K562 (cell line): ENCODE measurements around the gene LSM4. TPM values are rescaled to one million over a fixed set of nuclear protein-coding genes. Genes with fewer than 3 reads are reported as not detected.

Experiments used
- CBX3 ChIP-seq, 2 experiments: IDR thresholded peaks; 1 replicate in 1 of 2; 2 replicates in 1 of 2; pipeline ENCODE4 v1.6.1; 2012; ENCODE audit warnings: inconsistent platforms in 2 of 2, low read length in 2 of 2, borderline replicate concordance in 1 of 2, control low read depth in 1 of 2
- CCAR2 ChIP-seq: fragments of 200-400 bp; formaldehyde crosslinking; IDR thresholded peaks from 2 replicates; pipeline ENCODE4 v1.6.1; 2017; ENCODE audit warnings: mild to moderate bottlenecking, low read depth, low read length
- CCNT2 ChIP-seq: IDR thresholded peaks from 2 replicates; pipeline ENCODE4 v1.6.1; 2011; ENCODE audit warnings: borderline replicate concordance, low read depth, mild to moderate bottlenecking, moderate library complexity, mixed read lengths, low read length; ENCODE audit not compliant: insufficient read length; ENCODE audit errors: extremely low read depth
- CEBPG ChIP-seq, 3 experiments: fragments of 200-800 bp in 1 of 3; sonication (Bioruptor generic) in 1 of 3; sonication (generic) in 1 of 3; formaldehyde crosslinking in 1 of 3; IDR thresholded peaks in 2 of 3; conservative IDR thresholded peaks in 1 of 3; 2 replicates each; pipeline versions ENCODE4 v1.6.1 to v1.8.0; 2016 to 2022; ENCODE audit warnings: missing compliant biosample characterization in 2 of 3, missing genetic modification characterization in 2 of 3, mild to moderate bottlenecking in 1 of 3, missing genetic modification reagents in 1 of 3
- CHD4 ChIP-seq: fragments of 200-600 bp; sonication (generic); IDR thresholded peaks from 3 replicates; pipeline ENCODE4 v1.6.1; 2012; ENCODE audit warnings: low read depth, mild to moderate bottlenecking, mixed read lengths, low read length, inconsistent platforms; ENCODE audit not compliant: insufficient read depth, insufficient replicate concordance, poor library complexity, severe bottlenecking
- DPF2 ChIP-seq: fragments of 450-650 bp; IDR thresholded peaks from 2 replicates; pipeline ENCODE4 v1.6.1; 2016
- EGR1 ChIP-seq: fragments of 450-650 bp; conservative IDR thresholded peaks from 2 replicates; pipeline ENCODE4 v1.6.1; 2017; ENCODE audit warnings: mild to moderate bottlenecking
- EZH2 ChIP-seq: IDR thresholded peaks from 2 replicates; pipeline ENCODE4 v1.6.1; 2012; ENCODE audit warnings: low read depth, mild to moderate bottlenecking, inconsistent platforms, low read length, borderline replicate concordance
- HDAC8 ChIP-seq: fragments of 450-650 bp; IDR thresholded peaks from 2 replicates; pipeline ENCODE4 v1.6.1; 2016; ENCODE audit warnings: mild to moderate bottlenecking, missing genetic modification characterization, moderate library complexity, missing compliant biosample characterization
- JUN ChIP-seq, 2 experiments: sonication (generic) in 1 of 2; formaldehyde crosslinking in 1 of 2; IDR thresholded peaks; 2 replicates each; pipeline versions ENCODE4 v1.6.1 to v1.8.0; 2012 to 2022; ENCODE audit warnings: borderline replicate concordance in 2 of 2, mild to moderate bottlenecking in 2 of 2, improper control_type of control experiment in 1 of 2, low read depth in 1 of 2, low read length in 1 of 2, missing genetic modification reagents in 1 of 2
- KLF10 ChIP-seq: fragments of 250-450 bp; sonication (Bioruptor Pico); IDR thresholded peaks from 2 replicates; pipeline ENCODE4 v1.6.1; 2021; ENCODE audit warnings: matching md5 sums
- KLF6 ChIP-seq: fragments of 250-450 bp; sonication (Bioruptor Pico); IDR thresholded peaks from 2 replicates; pipeline ENCODE4 v1.4.0; 2020; ENCODE audit warnings: mild to moderate bottlenecking, moderate library complexity, borderline replicate concordance
- MCM7 ChIP-seq, 2 experiments: fragments of 450-650 bp; IDR thresholded peaks; 2 replicates each; pipeline ENCODE4 v1.6.1; 2016 to 2018
- MLLT1 ChIP-seq, 2 experiments: fragments of 450-650 bp; IDR thresholded peaks; 2 replicates each; pipeline ENCODE4 v1.6.1; 2016
- MLX ChIP-seq, 2 experiments: fragments of 450-650 bp in 1 of 2; sonication (generic) in 1 of 2; formaldehyde crosslinking; conservative IDR thresholded peaks; 2 replicates each; pipeline versions ENCODE4 v1.4.0 to v1.8.1; 2020 to 2022; ENCODE audit warnings: mild to moderate bottlenecking in 1 of 2, missing genetic modification reagents in 1 of 2
- NCOA6 ChIP-seq: fragments of 450-650 bp; IDR thresholded peaks from 2 replicates; pipeline ENCODE4 v1.6.1; 2017; ENCODE audit warnings: mild to moderate bottlenecking
- NONO ChIP-seq, 2 experiments: fragments of 200-400 bp in 1 of 2; fragments of 450-650 bp in 1 of 2; formaldehyde crosslinking in 1 of 2; IDR thresholded peaks; 2 replicates each; pipeline ENCODE4 v1.6.1; 2017; ENCODE audit warnings: low read depth in 2 of 2, mild to moderate bottlenecking in 2 of 2, moderate library complexity in 2 of 2, low read length in 1 of 2
- NR3C1 ChIP-seq: sonication (generic); formaldehyde crosslinking; IDR thresholded peaks from 2 replicates; pipeline ENCODE4 v1.8.1; 2022; ENCODE audit warnings: missing genetic modification reagents
- PKNOX1 ChIP-seq: fragments of 450-650 bp; IDR thresholded peaks from 2 replicates; pipeline ENCODE4 v1.6.1; 2016
- POLR2B ChIP-seq: fragments of 450-650 bp; IDR thresholded peaks from 2 replicates; pipeline ENCODE4 v1.6.1; 2018; ENCODE audit warnings: low read depth; ENCODE audit not compliant: partially characterized antibody
- RAD21 ChIP-seq, 2 experiments: fragments of 250-450 bp in 1 of 2; fragments of 450-650 bp in 1 of 2; sonication (Bioruptor Pico) in 1 of 2; formaldehyde crosslinking in 1 of 2; IDR thresholded peaks in 1 of 2; conservative IDR thresholded peaks in 1 of 2; 2 replicates each; pipeline versions ENCODE4 v1.4.0 to v1.8.0; 2020 to 2022; ENCODE audit warnings: mild to moderate bottlenecking in 2 of 2, moderate library complexity in 1 of 2
- RBFOX2 ChIP-seq: fragments of 200-400 bp; formaldehyde crosslinking; IDR thresholded peaks from 2 replicates; pipeline ENCODE4 v1.6.1; 2017; ENCODE audit warnings: low read depth, mild to moderate bottlenecking, low read length, moderate library complexity
- ZBTB12 ChIP-seq: fragments of 250-450 bp; sonication (Bioruptor Pico); IDR thresholded peaks from 2 replicates; pipeline ENCODE4 v1.4.0; 2020
- ZNF174 ChIP-seq: fragments of 250-450 bp; sonication (Bioruptor Pico); IDR thresholded peaks from 2 replicates; pipeline ENCODE4 v1.4.0; 2020; ENCODE audit warnings: mild to moderate bottlenecking
- polyA plus RNA-seq, 8 experiments: library from polyadenylated mRNA; depleted of rRNA in 4 of 8; stranded (reverse) in 5 of 8; unstranded in 3 of 8; fragments of >200 nt; fragmentation: Nextera tagmentation in 2 of 8; fragmentation: Illumina TruSeq in 1 of 8; extraction: Ambion mirVana in 2 of 8; extraction: Trizol in 1 of 8; gene quantifications; 2 replicates each; pipeline versions ENCODE4 v1.2.1 to v1.2.3, GENCODE V29; 2011 to 2014; ENCODE audit warnings: inconsistent platforms in 1 of 8, missing spikeins in 1 of 8
- total RNA-seq, 7 experiments: library from RNA; depleted of rRNA in 6 of 7; stranded (reverse); fragments of >200 nt in 6 of 7; fragmentation: Illumina TruSeq in 2 of 7; extraction: Trizol in 2 of 7; gene quantifications; 2 replicates each; pipeline versions ENCODE4 v1.2.1 to v1.2.3, GENCODE V29; 2011 to 2021; ENCODE audit warnings: low replicate concordance in 1 of 7

The LSM4 gene
- total and polyA plus RNA-seq, 9 of the 15 experiments (the other 6 are each of a cell fraction or from before 2014, with no cell fraction given): 11.9 to 763 (median 202) TPM

DNA sequence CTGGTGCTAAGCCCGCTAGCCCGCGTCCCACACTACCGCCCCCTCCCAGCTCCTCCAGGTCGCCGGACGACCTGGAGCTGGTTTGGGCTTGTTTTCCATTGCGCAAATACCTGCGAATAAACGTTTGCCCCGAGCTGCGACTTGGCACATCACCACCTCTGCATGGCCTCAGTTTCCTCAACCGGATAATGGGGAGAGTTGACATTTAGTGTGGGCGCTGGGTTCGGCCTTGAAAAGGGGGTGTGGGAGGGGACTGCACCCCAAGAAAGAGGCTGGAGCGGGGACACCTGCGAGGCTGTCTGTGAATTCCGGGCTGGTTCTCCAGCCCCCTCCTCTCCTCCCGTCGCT lies 30.4 kb downstream of the LSM4 start (continued):
- TF ChIP-seq CEBPG (CRISPR knock-in tag; IDR thresholded peaks at IDR 0.05) (peak; percentile 84; the same call in 1 of the 2 replicates), CEBPG (tag; conservative IDR thresholded peaks at IDR 0.05 in 1 of 2, IDR thresholded peaks at IDR 0.05 in 1 of 2) (peak; percentile 63 to 83), CCAR2 (no peak), CCNT2 (peak; percentile 3), RBFOX2 (peak; percentile 49), HDAC8 (tag) (no peak), EGR1 (no peak), ZNF174 (CRISPR knock-in tag) (no peak), NONO (IDR thresholded peaks at IDR 0.05; ENCODE audit: low read depth in 2 of 2, low read length in 1 of 2) (no peak), PKNOX1 (peak; percentile 69), RAD21 (CRISPR knock-in tag; conservative IDR thresholded peaks at IDR 0.05 in 1 of 2, IDR thresholded peaks at IDR 0.05 in 1 of 2) (no peak), DPF2 (no peak), MCM7 (IDR thresholded peaks at IDR 0.05) (no peak), NCOA6 (no peak), EZH2 (no peak), NR3C1 (CRISPR knock-in tag) (no peak), KLF6 (CRISPR knock-in tag) (0 out of 2 replicates have a peak, but pooled peaks have one; percentile 37), KLF10 (CRISPR knock-in tag) (no peak), CBX3 (IDR thresholded peaks at IDR 0.05; ENCODE audit: borderline replicate concordance in 1 of 2, low read length in 2 of 2) (0 out of 3 replicates have a peak, but pooled peaks of 1 of the 2 experiments have one; percentile 38), ZBTB12 (no peak), MLX (CRISPR knock-in tag; conservative IDR thresholded peaks at IDR 0.05) (0 out of 4 replicates have a peak, but pooled peaks of 1 of the 2 experiments have one; percentile 16), MLLT1 (IDR thresholded peaks at IDR 0.05) (peak; percentile 21 to 78; a peak in 2 of 4 replicates), POLR2B (peak; percentile 5), CHD4 (no peak), JUN (IDR thresholded peaks at IDR 0.05; ENCODE audit: borderline replicate concordance, low read depth, low read length) (no peak), JUN (CRISPR knock-in tag; IDR thresholded peaks at IDR 0.05; ENCODE audit: borderline replicate concordance) (no peak)
